Fibroblast of pulmonary artery (primary cell): ENCODE data around the gene SDK1.

Experiments used
- DNase-seq: peaks from one replicate; pipeline ENCODE4 v3.0.0-alpha.2; 2010; ENCODE audit warnings: low read depth
- H3K4me3 ChIP-seq: replicated peaks from 2 replicates; pipeline ENCODE4 v1.5.1; 2011; ENCODE audit warnings: low read depth, mild to moderate bottlenecking, control low read depth, low read length, moderate library complexity
- CTCF ChIP-seq: IDR thresholded peaks from 2 replicates; pipeline ENCODE4 v1.5.1; 2011; ENCODE audit warnings: mild to moderate bottlenecking, control low read depth, low read length, inconsistent platforms; ENCODE audit errors: missing control alignments

The SDK1 gene

DNA sequence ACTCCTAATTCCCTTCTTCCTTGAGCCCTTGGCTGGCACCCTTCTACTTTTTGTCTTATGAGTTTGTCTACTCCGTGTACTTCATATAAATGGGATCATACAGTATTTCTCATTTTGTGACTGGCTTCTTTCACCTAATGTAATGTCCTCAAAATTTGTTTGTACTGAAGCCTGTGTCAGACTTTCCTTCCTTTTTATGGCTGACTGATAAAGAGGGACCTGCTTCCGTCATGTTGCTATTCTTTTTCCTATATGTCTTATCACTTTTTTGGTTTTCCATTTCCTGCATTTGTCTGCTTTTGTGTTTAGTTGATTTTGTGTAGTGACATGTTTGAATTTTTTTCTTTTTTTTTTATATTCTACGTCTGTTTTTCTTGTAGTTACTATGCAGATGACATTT, 470.9 kb downstream of the SDK1 start:
- no peak for TF ChIP-seq CTCF
- no peak overlapping the region for H3K4me3 ChIP-seq
- peak; percentile 36 for DNase-seq

DNA sequence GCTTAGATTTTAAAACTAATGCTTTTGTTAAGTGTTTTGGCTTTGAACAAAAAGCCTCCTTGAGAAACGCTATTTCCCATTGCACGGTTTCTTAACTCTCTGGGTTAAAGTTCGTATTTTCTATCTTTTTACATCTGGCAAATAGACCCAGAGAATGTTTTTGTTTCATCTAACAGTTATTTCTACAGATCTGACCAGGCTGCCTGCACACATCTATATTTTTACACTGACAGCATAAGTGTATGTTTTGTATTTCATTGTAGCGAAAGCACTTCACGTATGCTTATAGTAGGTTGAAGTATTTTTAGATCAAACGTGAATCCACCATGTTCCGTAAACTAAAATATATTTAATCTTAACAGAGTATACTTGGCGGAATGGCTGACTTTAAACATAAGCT, 477.3 kb downstream of the SDK1 start:
- no peak for TF ChIP-seq CTCF
- no peak overlapping the region for H3K4me3 ChIP-seq
- no peak for DNase-seq

GRCh38 chr7:3780016-3780415, 479.0 kb downstream of the SDK1 start:
- no peak overlapping the region for H3K4me3 ChIP-seq
- no peak for DNase-seq
- TF ChIP-seq CTCF = no peak

DNA sequence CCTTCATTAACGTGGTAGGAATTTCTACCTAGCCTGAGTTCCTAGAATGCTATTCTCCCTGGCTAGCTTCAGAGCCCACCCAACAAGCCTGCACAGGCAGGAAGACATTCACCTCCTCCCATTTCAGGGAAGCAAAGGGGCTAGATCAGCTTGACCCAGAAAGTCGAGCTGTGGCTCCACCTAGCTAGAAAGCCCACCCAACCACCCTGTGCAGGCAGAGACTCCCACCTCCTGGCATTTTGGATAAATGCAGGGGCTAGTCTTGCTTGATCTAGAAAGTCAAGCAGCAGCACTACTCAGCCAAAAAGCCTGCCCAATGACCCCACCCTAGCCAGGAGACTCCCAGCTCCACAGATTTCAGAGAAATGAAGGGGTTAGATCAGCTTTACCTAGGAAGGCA, 479.5 kb downstream of the SDK1 start:
- no peak for DNase-seq
- H3K4me3 ChIP-seq = no peak overlapping the region
- TF ChIP-seq CTCF = no peak

- no peak for DNase-seq
- H3K4me3 ChIP-seq = no peak overlapping the region
- TF ChIP-seq CTCF = no peak
These were observed 480.6 kb downstream of the SDK1 start for GRCh38 chr7:3781607-3782006.

DNA sequence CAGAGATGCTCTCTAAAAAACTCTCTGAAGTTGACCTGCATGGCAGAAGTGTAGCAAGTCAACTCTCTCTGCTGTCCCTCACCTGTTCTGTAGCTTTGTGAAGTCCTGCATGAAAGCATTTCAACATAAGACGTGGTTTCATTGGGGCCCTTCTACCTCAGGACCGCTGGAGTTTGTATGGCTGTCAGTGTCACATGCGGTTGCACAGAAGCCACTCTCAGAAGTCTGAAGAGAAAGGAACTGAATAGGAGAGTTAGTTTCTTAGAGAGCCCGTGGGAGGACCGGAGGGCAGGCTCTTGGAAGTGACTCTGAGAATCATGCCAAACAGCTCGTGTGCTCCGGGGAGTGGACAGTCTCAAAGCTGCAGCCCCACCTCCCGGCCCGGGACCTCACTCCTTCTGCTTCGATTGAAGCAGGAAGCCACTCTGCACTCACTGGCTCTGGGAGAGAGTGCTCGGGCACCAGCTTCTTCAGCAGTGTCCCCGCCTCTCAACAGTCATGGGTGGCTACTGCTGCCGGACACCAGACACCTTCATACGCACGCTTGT, 486.7 kb downstream of the SDK1 start:
- peak; percentile 46 for DNase-seq
- TF ChIP-seq CTCF = peak; percentile 1
- no peak overlapping the region for H3K4me3 ChIP-seq

DNA sequence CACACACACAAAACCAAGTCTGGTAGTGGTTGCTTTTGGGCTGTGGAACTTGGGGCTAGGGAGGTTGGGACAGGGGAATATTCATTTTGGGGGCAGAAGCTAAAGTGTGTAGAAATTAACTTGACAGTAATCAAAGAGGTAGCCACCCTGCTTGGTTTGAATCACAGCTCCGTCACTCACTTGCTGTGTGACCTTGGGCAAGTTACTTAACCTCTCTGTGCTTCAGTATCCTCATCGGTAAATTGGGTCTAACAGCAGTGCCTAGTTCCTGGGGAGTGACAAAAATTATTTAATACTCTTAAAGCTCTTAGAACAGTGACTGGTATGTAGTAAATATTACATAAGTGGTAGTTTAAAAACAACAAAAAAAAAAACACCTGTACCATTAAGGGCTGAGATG, 489.8 kb downstream of the SDK1 start:
- DNase-seq = no peak
- H3K4me3 ChIP-seq = no peak overlapping the region
- TF ChIP-seq CTCF = no peak
